ENCODE measurements around the gene SPDEF.

Gene SPDEF

DNA sequence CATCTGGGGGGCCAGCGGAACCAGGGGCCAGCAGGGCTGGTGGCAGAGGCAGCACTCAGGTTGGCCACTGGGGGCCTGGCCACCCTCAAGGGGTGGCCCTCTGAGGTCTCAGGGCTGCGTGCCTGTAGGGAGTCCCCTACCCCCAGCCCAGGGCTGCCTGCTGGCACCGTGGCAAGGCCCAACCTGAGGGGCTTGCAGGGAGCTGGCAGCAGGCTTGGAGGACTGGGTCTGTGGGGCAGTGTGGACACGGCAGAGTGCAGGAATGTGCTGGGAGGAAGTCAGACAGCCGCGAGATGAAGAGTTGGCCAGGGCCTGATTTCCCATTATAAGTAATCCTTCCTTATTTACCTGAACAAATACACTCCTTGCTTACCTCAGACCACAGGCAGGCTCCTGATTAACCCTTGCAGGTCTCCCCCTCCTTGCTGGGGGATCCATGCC lies at the start of gene SPDEF:
SPDEF (minus strand) TSS at position 299 of the 441 bp plus-strand sequence. CDS start 11,874 bp downstream, outside the sequence.
- no peaks in the 10 kb centered on the region for H3K9me3 Mint-ChIP-seq

GRCh38 chr6:34603707-34604106 lies 47.6 kb upstream of the SPDEF start:
- H3K4me1 Mint-ChIP-seq (ENCODE audit: low read depth), result peaks cover 10% of the 10 kb centered on the region

More for the DNA sequence above, at the start of gene SPDEF:
- Mint-ChIP-seq H3K4me1 (ENCODE audit: low read depth) (peaks cover 44% of the 10 kb centered on the region), H3K27ac (no peak within 1 kb of the TSS), H3K4me3 (no peak within 1 kb of the TSS), H3K27me3 (peaks cover 26% of the 10 kb centered on the region), H3K36me3 (ENCODE audit: low read depth) (no peaks in the 10 kb centered on the region)
- intact Hi-C loops (cut with micrococcal nuclease), result no loop called here

GRCh38 chr6:34602318-34603111 lies 46.4 kb upstream of the SPDEF start:
- intact Hi-C loops (cut with micrococcal nuclease), result no loop called here
- peaks cover 76% of the 10 kb centered on the region for H3K36me3 Mint-ChIP-seq (ENCODE audit: low read depth)
- H3K4me1 Mint-ChIP-seq (ENCODE audit: low read depth), result peaks cover 15% of the 10 kb centered on the region
- no peak overlapping the region for H3K4me3 Mint-ChIP-seq
- no peak overlapping the region for H3K27ac Mint-ChIP-seq
- no peaks in the 10 kb centered on the region for H3K27me3 Mint-ChIP-seq
- no peaks in the 10 kb centered on the region for H3K9me3 Mint-ChIP-seq

More at GRCh38 chr6:34603707-34604106, 47.6 kb upstream of the SPDEF start:
- Mint-ChIP-seq H3K36me3 (ENCODE audit: low read depth) (peaks cover 71% of the 10 kb centered on the region), H3K27ac (no peak overlapping the region), H3K27me3 (no peaks in the 10 kb centered on the region), H3K9me3 (no peaks in the 10 kb centered on the region), H3K4me3 (no peak overlapping the region)
- intact Hi-C loops (cut with micrococcal nuclease), result no loop called here

DNA sequence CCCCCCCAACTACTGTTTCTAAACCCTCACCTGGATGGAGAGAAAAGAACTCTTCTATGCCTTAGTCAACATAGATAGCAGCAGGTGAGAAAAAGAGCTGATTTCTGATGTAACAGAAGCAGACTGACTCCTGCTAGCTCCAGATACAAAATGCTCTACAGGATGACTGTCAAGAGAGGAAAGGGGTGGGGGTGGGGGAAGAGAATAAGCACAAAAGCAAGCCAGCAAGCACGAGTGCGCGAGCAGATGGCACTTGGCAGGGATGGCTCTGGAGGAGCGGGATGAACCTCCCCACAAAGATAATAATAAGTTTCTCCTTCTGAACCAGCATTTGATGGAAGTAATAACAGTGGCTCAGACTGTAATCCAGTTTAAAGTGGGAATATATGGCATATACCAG lies 45.6 kb upstream of the SPDEF start:
- Mint-ChIP-seq H3K36me3 (ENCODE audit: low read depth) (peaks cover 73% of the 10 kb centered on the region), H3K4me3 (no peak overlapping the region), H3K27me3 (no peaks in the 10 kb centered on the region), H3K4me1 (ENCODE audit: low read depth) (peaks cover 20% of the 10 kb centered on the region), H3K9me3 (no peaks in the 10 kb centered on the region), H3K27ac (no peak overlapping the region)
- intact Hi-C loops (cut with micrococcal nuclease), result no loop called here

GRCh38 chr6:34600796-34601195 lies 44.7 kb upstream of the SPDEF start:
- Mint-ChIP-seq H3K27ac (no peak overlapping the region), H3K36me3 (ENCODE audit: low read depth) (peaks cover 73% of the 10 kb centered on the region), H3K4me1 (ENCODE audit: low read depth) (peaks cover 23% of the 10 kb centered on the region), H3K4me3 (no peak overlapping the region), H3K9me3 (no peaks in the 10 kb centered on the region), H3K27me3 (no peaks in the 10 kb centered on the region)
- intact Hi-C loops (cut with micrococcal nuclease), result no loop called here

GRCh38 chr6:34600101-34600500 lies 44.0 kb upstream of the SPDEF start:
- Mint-ChIP-seq H3K4me3 (no peak overlapping the region), H3K4me1 (ENCODE audit: low read depth) (peaks cover 23% of the 10 kb centered on the region), H3K36me3 (ENCODE audit: low read depth) (peaks cover 69% of the 10 kb centered on the region), H3K9me3 (no peaks in the 10 kb centered on the region), H3K27me3 (no peaks in the 10 kb centered on the region), H3K27ac (no peak overlapping the region)
- intact Hi-C loops (cut with micrococcal nuclease), result no loop called here

DNA sequence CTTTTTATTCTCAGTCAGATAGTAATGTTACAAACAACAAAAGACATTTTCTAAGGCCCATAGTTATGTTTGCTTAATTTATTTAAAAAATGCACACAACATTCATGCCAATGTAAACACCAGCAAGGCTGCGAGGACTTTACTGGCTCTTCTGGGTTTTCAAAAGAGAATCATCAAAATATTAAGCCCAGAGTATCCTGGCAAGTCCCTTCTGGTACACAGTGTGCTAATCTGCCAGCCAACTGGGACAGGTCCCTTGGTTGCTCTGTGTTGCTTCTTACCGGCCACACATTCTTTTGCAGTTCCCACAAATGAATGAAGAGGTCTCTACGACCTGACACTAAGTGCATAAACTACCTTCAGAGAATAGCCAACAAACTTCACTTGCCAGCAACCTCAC lies 42.6 kb upstream of the SPDEF start:
- Mint-ChIP-seq H3K4me1 (ENCODE audit: low read depth) (peaks cover 23% of the 10 kb centered on the region), H3K27ac (no peak overlapping the region), H3K4me3 (no peak overlapping the region), H3K36me3 (ENCODE audit: low read depth) (peaks cover 62% of the 10 kb centered on the region), H3K9me3 (no peaks in the 10 kb centered on the region), H3K27me3 (no peaks in the 10 kb centered on the region)
- intact Hi-C loops (cut with micrococcal nuclease), result no loop called here

DNA sequence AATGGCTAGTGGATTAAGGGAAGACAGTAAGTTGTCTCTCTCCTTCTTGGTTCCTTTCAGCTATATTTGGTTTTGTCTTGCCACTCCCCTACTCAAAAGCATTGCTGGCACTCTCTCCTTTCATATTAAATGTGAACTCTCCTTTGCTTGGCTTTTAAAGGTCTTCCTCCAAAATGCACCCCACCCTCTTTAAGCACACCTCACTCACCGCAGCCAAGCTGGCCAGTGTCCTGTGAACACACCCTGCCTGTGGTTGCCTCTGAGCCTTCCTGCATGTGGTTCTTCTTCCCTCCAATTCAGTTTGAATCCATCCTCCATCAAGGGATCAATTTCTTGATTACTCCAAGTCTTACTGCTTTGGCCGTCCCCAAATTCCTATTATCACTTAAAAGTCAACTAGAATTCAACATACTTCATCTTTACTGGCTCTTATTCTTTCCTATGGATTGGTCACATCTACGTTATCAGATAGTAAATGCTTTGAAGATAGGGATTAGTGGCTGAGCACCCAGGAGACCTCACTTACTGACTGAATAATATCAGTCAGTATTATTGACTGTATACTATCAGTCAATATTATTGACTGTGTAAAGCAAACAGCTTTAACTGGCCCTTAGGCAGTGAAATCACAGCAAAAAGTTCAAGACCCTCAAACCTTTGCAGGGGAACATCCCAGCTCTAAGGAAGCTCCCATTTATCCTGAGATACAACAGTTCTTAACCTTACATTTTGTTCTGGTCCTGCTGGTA lies 41.6 kb upstream of the SPDEF start:
- no peaks in the 10 kb centered on the region for H3K27me3 Mint-ChIP-seq
- H3K36me3 Mint-ChIP-seq (ENCODE audit: low read depth), result peaks cover 57% of the 10 kb centered on the region
- no peak overlapping the region for H3K27ac Mint-ChIP-seq
- H3K4me3 Mint-ChIP-seq, result no peak overlapping the region
- peaks cover 23% of the 10 kb centered on the region for H3K4me1 Mint-ChIP-seq (ENCODE audit: low read depth)
- intact Hi-C loops (cut with micrococcal nuclease), result no loop called here
- no peaks in the 10 kb centered on the region for H3K9me3 Mint-ChIP-seq

- H3K4me3 Mint-ChIP-seq, result no peak overlapping the region
- no peaks in the 10 kb centered on the region for H3K9me3 Mint-ChIP-seq
Observed at GRCh38 chr6:34596798-34597197, 40.7 kb upstream of the SPDEF start.

DNA sequence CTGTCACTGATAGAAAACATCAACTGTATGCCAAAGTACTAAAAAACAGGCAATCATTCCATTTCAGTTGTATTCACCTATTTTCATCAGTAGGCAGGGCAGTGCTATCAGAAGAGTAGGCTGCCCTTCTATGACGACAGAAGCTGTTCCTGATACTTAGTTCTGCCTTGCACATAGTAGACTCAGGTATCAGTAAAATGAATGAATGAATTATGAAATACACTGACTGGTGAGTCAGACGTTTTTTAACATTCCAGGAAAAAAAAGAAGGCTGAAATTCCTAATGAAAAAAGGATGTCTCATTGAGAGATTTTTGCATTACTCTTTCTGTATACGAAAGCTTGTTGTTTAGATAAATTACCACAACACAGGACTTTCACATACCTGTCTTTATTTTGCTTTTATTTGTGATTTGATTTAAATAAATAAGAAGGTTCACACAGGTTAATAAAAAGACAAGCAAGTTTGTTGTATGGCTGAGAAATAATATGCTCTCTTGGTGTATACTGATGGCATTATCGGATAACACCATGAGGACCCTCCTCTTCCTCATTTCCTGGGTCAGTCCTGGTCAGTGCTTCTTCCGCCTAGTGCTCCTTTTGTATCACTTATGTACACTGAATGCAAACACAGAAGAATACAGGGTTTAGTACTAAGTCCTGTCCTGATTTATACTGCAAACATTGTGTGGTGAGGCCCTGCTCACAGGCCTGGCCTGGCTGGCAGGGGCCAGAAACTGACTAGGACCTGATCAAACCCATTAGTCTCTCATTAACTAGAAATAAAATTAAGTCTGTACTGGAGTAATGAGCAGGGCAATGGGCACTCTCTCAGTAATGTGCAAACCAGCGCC lies 39.4 kb upstream of the SPDEF start:
- Mint-ChIP-seq H3K27me3 (no peaks in the 10 kb centered on the region), H3K4me3 (no peak overlapping the region), H3K9me3 (no peaks in the 10 kb centered on the region), H3K27ac (no peak overlapping the region), H3K4me1 (ENCODE audit: low read depth) (peaks cover 31% of the 10 kb centered on the region), H3K36me3 (ENCODE audit: low read depth) (peaks cover 51% of the 10 kb centered on the region)
- intact Hi-C loops (cut with micrococcal nuclease), result no loop called here

More at GRCh38 chr6:34596798-34597197, 40.7 kb upstream of the SPDEF start:
- no peak overlapping the region for H3K27ac Mint-ChIP-seq
- no peaks in the 10 kb centered on the region for H3K27me3 Mint-ChIP-seq
- peaks cover 50% of the 10 kb centered on the region for H3K36me3 Mint-ChIP-seq (ENCODE audit: low read depth)
- intact Hi-C loops (cut with micrococcal nuclease), result no loop called here
- peaks cover 28% of the 10 kb centered on the region for H3K4me1 Mint-ChIP-seq (ENCODE audit: low read depth)

DNA sequence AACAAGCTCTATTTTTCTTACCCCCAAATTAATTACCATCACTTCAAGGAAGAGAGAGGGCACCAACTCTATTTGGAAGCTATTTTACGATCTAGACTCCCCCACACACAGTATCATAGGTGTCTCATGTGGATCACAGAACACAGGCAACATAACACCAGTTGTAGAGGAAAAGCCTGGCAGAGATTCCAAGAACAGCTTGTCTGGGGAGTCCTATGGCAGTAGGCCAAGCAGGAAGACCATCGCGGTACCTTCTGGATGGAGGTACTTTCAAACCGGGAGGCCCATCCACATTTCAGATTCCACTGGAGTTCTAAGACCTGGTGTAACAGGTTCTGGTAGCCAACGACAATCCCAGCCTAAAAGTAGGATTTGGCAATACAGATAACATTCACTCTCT lies 37.6 kb upstream of the SPDEF start:
- H3K4me3 Mint-ChIP-seq, result no peak overlapping the region
- peaks cover 20% of the 10 kb centered on the region for H3K4me1 Mint-ChIP-seq (ENCODE audit: low read depth)
- H3K9me3 Mint-ChIP-seq, result no peaks in the 10 kb centered on the region
- intact Hi-C loops (cut with micrococcal nuclease), result no loop called here
- H3K36me3 Mint-ChIP-seq (ENCODE audit: low read depth), result peaks cover 58% of the 10 kb centered on the region
- no peak overlapping the region for H3K27ac Mint-ChIP-seq
- H3K27me3 Mint-ChIP-seq, result no peaks in the 10 kb centered on the region

DNA sequence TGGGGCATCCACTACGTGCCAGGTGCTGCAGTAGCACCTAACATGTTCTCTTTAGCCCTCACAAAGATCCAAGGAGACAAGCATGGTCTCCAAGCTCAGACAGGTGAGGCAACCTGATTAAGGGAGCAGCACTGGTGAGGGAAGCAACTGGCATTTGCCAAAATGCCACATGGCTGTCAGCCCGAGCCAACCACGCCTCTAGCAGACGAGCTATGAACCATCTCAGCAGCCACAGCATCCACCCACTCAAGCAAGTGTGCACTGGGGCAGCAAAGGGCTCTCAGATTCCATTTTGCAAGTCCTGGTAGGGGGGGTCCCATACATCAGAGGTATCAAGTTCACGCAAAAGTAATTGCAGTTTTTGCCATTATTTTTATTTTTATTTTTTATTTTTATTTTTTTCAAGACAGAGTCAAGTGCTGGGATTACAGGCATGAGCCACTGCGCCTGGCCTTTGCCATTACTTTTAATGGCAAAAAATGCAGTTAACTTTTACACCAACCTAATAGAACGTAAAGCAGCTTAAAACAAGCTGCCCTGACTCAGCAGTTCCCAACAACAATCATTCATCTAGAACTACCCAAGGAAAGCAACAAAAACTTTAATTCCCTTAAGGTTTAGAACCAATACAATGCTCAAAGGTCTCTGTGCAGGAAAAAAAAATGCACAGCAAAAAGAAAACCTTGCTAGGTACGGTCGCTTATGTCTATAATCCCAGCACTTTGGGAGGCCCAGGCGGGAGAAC lies 36.3 kb upstream of the SPDEF start:
- Mint-ChIP-seq H3K36me3 (ENCODE audit: low read depth) (peaks cover 65% of the 10 kb centered on the region), H3K9me3 (no peaks in the 10 kb centered on the region), H3K4me3 (no peak overlapping the region), H3K27me3 (no peaks in the 10 kb centered on the region), H3K27ac (no peak overlapping the region), H3K4me1 (ENCODE audit: low read depth) (peaks cover 15% of the 10 kb centered on the region)
- intact Hi-C loops (cut with micrococcal nuclease), result no loop called here

DNA sequence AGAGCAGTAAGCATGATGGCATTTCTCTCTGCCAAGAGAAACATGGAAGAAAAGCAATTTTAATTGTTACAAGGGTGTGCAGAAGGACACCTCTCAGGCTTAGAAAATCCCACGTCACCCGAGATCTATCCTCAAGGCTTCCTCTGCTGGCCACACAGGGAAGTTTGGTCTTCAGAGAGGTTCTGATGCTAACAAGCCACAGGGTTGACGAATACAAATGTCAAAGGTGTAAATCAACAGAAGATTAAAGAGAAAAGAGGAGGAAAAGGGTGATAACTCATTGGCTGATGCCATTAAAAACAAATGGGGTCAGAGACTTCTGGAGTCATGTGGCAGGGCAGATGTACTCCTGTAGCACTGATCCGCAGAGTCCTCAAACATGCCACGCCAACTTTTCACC lies 33.6 kb upstream of the SPDEF start:
- no peaks in the 10 kb centered on the region for H3K27me3 Mint-ChIP-seq
- no peaks in the 10 kb centered on the region for H3K9me3 Mint-ChIP-seq
- H3K4me1 Mint-ChIP-seq (ENCODE audit: low read depth), result peaks cover 7% of the 10 kb centered on the region
- intact Hi-C loops (cut with micrococcal nuclease), result no loop called here
- H3K36me3 Mint-ChIP-seq (ENCODE audit: low read depth), result peaks cover 76% of the 10 kb centered on the region
- H3K27ac Mint-ChIP-seq, result no peak overlapping the region
- H3K4me3 Mint-ChIP-seq, result no peak overlapping the region
